ENCODE data around the gene ZNF653.

ZNF653 gene

GRCh38 chr19:11481534-11482383 is 23.9 kb downstream of the ZNF653 start:
- H3K4me3 ChIP-seq (ENCODE audit: low read depth, low read length) = peak overlapping the region; percentile 85
- TF ChIP-seq, protein P1, sequence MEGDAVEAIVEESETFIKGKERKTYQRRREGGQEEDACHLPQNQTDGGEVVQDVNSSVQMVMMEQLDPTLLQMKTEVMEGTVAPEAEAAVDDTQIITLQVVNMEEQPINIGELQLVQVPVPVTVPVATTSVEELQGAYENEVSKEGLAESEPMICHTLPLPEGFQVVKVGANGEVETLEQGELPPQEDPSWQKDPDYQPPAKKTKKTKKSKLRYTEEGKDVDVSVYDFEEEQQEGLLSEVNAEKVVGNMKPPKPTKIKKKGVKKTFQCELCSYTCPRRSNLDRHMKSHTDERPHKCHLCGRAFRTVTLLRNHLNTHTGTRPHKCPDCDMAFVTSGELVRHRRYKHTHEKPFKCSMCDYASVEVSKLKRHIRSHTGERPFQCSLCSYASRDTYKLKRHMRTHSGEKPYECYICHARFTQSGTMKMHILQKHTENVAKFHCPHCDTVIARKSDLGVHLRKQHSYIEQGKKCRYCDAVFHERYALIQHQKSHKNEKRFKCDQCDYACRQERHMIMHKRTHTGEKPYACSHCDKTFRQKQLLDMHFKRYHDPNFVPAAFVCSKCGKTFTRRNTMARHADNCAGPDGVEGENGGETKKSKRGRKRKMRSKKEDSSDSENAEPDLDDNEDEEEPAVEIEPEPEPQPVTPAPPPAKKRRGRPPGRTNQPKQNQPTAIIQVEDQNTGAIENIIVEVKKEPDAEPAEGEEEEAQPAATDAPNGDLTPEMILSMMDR (IDR thresholded peaks at IDR 0.05; ENCODE audit: insufficient read depth, low read depth, low read length, missing control alignments) = no peak
- peak; percentile 97 for DNase-seq (ENCODE audit: low read depth)

GRCh38 chr19:11480715-11481533 is 24.7 kb downstream of the ZNF653 start, which contains the start of gene ELAVL3:
Gene ELAVL3, minus strand, starts transcription at chr19:11481046. Its CDS starts 438 bp downstream, at chr19:11480608.
- peak within 1 kb of the TSS; percentile 85 for H3K4me3 ChIP-seq (ENCODE audit: low read depth, low read length)
- TF ChIP-seq, protein P1 (IDR thresholded peaks at IDR 0.05; ENCODE audit: insufficient read depth, low read depth, low read length, missing control alignments) = no peak
- DNase-seq (ENCODE audit: low read depth) = no peak

DNA sequence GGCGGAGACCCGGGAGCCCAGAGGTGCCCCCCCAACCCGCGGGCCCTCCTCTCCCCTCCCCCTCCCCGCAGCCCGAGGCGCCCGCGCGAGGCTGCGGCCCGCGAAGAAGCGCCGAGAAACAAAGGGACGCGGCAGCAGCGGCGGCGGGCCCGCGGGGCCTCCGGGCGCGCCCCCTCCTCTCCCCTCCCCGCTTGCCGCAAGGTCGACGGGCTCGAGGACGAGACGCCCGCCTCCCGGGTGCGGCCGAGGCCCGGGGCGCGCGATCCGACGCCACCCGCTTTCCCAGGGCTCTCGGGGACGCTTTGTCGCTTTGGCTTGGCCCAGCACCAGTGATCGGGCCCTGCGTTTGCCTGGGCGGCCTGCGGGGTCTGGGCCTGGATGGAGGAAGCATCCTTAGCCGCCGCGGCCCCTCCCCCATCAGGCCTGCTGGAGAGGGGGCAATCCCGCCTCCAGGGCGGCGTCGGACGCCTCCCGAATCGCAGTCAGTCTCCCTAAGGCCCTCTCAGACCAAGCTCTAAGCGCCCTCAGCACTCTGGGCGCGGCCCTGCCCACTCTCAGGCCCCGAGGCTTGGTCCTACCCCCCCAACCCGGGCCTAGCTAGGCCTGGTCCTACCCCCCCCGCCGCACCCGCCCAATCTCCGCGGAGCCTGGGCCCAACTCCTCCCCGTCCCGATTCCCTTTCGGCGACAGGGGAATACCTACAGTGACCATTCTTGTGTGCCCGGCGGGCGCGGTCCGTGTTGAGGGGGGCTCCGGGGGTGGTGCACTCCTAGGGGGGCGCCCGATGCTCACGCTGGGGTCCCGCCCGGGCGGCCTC is 25.5 kb downstream of the ZNF653 start:
- TF ChIP-seq, protein P1 (IDR thresholded peaks at IDR 0.05; ENCODE audit: insufficient read depth, low read depth, low read length, missing control alignments) = no peak
- no peak for DNase-seq (ENCODE audit: low read depth)
- no peak overlapping the region for H3K4me3 ChIP-seq (ENCODE audit: low read depth, low read length)

DNA sequence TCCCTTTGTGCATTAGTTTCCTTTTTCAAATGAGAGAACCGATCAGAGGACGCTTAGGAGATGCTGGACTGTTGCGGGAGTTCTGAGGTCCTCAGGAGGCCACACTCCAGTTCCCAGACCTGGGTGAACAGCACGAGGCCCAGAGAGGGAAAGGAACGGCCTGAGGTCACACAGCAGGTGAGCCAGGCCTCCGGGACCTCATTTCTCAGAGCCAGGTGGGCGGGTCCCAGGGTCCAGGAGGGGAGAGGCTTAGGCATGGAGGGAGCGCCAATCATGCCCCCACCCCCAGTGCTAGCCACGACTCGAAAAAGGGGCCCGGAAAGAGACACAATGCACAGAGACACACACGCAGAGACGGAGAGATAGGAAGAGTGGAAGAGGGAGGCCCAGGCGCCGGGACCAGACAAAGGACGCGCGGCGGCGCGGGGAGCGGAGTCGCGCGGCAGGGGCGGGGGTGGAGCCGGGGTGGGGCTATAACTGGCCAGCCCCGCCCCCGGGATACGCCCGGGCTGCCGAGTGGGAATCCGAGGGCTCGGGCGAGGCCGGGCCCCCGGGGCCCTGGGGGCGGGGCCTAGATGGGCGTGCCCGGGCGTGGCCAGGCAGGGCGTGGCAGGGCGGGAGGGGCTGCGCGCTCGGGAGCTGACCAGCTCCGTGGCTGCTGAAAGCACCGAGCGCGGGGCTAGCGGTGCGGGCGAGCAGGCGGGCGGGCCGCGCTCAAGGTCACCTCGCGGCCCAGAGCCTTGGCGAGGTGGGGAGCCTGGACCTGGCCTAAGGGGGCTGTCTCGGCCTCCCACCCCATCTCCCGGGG is 26.3 kb downstream of the ZNF653 start:
- TF ChIP-seq, protein P1 (IDR thresholded peaks at IDR 0.05; ENCODE audit: insufficient read depth, low read depth, low read length, missing control alignments) = no peak
- no peak for DNase-seq (ENCODE audit: low read depth)
- no peak overlapping the region for H3K4me3 ChIP-seq (ENCODE audit: low read depth, low read length)

DNA sequence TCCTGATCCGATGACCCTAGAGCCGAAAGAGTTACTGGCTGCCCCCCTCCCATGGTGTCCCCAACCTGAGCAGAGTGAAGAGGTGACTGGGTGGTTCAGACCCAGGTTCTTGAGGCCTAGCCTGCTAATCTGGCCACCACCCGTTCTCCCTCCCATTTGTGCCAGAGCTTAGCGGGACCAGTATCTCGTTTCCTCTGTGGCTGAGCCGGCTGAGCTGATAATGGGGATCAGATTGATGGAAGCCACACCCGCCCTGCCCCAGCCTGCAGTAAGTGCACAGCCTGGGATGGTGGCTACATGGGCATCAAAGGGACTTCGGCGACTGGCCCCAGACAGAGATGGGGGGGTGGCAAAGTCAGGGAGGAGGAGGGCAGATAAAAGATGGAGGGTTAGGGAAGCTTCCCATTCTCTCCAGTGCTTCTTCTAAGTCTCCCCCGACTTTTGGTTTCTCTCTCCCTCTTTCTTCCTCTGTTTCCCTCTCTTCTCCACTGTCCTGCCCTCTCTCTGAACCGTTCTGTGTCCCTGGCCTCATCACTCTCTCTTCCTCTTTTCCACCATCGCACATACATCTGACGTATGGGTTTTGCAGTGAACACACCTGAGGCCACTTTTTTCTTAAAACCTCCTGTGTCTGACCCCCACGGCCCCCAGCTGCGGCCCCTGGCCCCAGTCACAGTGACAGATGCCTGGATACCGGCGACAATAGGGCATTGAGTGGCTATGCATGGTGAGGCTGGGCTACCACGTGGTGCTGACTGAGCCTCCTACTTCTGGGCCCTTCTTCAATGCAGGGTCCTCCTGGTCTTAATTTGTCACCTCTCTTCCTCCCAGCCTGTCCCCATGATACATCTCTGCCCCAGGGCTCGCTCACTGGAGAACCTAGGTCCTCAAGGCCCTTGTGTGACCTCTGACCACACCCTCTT is 27.2 kb downstream of the ZNF653 start:
- no peak overlapping the region for H3K4me3 ChIP-seq (ENCODE audit: low read depth, low read length)
- no peak for DNase-seq (ENCODE audit: low read depth)
- TF ChIP-seq, protein P1 (IDR thresholded peaks at IDR 0.05; ENCODE audit: insufficient read depth, low read depth, low read length, missing control alignments) = no peak

All from GM12865 (cell line).